Measurements from ENCODE around the gene ABTB1.
"Not testable (repeated sequence)": the region's sequence is repeated elsewhere in the genome, so short reads cannot be mapped to it uniquely, and the experiment has no call there.

DNA sequence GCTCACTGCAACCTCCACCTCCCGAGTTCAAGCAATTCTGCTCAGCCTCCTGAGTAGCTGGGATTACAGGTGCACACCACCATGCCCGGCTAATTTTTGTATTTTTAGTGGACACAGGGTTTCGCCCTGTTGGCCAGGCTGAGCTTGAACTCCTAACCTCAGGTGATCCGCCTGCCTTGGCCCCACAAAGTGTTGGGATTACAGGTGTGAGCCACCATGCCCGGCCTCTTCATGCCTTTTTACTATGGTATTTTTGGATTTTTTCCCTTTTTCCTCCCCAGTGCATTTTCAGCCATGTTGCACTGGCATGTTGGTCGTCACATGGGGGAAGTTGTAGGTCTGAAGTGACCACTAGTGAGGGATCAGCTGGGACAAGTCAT lies 9.4 kb downstream of the ABTB1 start:
- TF ChIP-seq RXRA (IDR thresholded peaks at IDR 0.05; ENCODE audit: borderline replicate concordance, low read depth); NRF1 (IDR thresholded peaks at IDR 0.05; ENCODE audit: low read depth, low read length); EP300 (IDR thresholded peaks at IDR 0.05; ENCODE audit: borderline replicate concordance in 1 of 2, low read depth in 1 of 2, low read length in 1 of 2): not testable (repeated sequence)
- TF ChIP-seq, protein P1, sequence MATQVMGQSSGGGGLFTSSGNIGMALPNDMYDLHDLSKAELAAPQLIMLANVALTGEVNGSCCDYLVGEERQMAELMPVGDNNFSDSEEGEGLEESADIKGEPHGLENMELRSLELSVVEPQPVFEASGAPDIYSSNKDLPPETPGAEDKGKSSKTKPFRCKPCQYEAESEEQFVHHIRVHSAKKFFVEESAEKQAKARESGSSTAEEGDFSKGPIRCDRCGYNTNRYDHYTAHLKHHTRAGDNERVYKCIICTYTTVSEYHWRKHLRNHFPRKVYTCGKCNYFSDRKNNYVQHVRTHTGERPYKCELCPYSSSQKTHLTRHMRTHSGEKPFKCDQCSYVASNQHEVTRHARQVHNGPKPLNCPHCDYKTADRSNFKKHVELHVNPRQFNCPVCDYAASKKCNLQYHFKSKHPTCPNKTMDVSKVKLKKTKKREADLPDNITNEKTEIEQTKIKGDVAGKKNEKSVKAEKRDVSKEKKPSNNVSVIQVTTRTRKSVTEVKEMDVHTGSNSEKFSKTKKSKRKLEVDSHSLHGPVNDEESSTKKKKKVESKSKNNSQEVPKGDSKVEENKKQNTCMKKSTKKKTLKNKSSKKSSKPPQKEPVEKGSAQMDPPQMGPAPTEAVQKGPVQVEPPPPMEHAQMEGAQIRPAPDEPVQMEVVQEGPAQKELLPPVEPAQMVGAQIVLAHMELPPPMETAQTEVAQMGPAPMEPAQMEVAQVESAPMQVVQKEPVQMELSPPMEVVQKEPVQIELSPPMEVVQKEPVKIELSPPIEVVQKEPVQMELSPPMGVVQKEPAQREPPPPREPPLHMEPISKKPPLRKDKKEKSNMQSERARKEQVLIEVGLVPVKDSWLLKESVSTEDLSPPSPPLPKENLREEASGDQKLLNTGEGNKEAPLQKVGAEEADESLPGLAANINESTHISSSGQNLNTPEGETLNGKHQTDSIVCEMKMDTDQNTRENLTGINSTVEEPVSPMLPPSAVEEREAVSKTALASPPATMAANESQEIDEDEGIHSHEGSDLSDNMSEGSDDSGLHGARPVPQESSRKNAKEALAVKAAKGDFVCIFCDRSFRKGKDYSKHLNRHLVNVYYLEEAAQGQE (IDR thresholded peaks at IDR 0.05; ENCODE audit: low read depth, low read length), result not testable (repeated sequence)
- TF ChIP-seq, protein P2, sequence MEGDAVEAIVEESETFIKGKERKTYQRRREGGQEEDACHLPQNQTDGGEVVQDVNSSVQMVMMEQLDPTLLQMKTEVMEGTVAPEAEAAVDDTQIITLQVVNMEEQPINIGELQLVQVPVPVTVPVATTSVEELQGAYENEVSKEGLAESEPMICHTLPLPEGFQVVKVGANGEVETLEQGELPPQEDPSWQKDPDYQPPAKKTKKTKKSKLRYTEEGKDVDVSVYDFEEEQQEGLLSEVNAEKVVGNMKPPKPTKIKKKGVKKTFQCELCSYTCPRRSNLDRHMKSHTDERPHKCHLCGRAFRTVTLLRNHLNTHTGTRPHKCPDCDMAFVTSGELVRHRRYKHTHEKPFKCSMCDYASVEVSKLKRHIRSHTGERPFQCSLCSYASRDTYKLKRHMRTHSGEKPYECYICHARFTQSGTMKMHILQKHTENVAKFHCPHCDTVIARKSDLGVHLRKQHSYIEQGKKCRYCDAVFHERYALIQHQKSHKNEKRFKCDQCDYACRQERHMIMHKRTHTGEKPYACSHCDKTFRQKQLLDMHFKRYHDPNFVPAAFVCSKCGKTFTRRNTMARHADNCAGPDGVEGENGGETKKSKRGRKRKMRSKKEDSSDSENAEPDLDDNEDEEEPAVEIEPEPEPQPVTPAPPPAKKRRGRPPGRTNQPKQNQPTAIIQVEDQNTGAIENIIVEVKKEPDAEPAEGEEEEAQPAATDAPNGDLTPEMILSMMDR (IDR thresholded peaks at IDR 0.05), result not testable (repeated sequence)
